HEK293 (cell line): ENCODE data around the gene GREB1L.

ENCODE experiments used
- OVOL3 ChIP-seq: fragments of 450-650 bp; formaldehyde crosslinking; IDR thresholded peaks from 2 replicates; pipeline ENCODE4 v1.5.1; 2016; ENCODE audit warnings: missing biosample characterization, missing genetic modification characterization
- ZFP3 ChIP-seq: fragments of 450-650 bp; formaldehyde crosslinking; IDR thresholded peaks from 2 replicates; pipeline ENCODE4 v1.5.1; 2016; ENCODE audit warnings: low read depth, missing biosample characterization, missing genetic modification characterization
- ZNF138 ChIP-seq: fragments of 450-650 bp; formaldehyde crosslinking; IDR thresholded peaks from 2 replicates; pipeline ENCODE4 v1.5.1; 2016; ENCODE audit warnings: missing biosample characterization, missing genetic modification characterization, borderline replicate concordance
- TF ChIP-seq, protein P1 (sequence below): fragments of 450-650 bp; formaldehyde crosslinking; IDR thresholded peaks from 2 replicates; pipeline ENCODE4 v1.5.1; 2016; ENCODE audit warnings: missing biosample characterization, missing genetic modification characterization
- TF ChIP-seq, protein P2 (sequence below): fragments of 450-650 bp; formaldehyde crosslinking; IDR thresholded peaks from 2 replicates; pipeline ENCODE4 v1.5.1; 2016; ENCODE audit warnings: missing biosample characterization, missing genetic modification characterization

DNA sequence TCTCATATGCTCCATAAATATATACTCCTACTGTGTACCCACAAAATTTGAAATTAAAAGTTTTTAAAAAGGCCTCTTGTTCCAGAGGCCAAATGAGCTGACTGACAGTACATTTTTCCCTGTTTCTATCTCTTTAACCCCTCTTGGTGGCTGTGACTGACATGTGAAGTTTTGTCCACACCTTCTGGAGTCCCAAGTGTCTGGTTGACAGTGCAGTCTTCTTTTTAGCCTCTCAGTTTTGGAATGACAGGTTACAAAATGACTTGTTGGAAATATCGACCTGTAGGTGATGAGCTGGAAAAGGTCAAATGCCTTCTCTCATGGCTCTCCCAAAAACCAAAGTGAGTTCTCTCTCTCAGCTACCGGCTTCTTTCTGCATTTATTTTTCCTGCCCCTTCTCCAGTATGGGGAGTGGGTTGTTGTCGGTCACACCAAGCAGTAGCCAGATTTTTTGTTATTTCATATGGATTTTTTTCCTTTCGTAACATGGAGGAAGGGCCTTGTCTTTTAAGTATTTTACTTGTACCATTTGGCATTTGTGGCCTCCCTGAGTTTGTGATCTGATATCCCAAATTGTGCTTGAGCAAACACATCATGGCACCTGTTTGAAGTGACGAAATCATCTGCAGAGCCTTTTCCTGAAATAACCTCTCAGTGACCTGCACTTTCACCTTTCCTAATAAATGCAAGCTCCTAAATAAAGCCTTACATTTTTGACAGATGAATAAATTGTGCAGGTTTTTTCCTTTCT lies 214.6 kb downstream of the GREB1L start:
- TF ChIP-seq OVOL3 (tag by site-specific recombination) (no peak), ZNF138 (no peak), ZFP3 (tag by site-specific recombination) (no peak)
- TF ChIP-seq, protein P1, sequence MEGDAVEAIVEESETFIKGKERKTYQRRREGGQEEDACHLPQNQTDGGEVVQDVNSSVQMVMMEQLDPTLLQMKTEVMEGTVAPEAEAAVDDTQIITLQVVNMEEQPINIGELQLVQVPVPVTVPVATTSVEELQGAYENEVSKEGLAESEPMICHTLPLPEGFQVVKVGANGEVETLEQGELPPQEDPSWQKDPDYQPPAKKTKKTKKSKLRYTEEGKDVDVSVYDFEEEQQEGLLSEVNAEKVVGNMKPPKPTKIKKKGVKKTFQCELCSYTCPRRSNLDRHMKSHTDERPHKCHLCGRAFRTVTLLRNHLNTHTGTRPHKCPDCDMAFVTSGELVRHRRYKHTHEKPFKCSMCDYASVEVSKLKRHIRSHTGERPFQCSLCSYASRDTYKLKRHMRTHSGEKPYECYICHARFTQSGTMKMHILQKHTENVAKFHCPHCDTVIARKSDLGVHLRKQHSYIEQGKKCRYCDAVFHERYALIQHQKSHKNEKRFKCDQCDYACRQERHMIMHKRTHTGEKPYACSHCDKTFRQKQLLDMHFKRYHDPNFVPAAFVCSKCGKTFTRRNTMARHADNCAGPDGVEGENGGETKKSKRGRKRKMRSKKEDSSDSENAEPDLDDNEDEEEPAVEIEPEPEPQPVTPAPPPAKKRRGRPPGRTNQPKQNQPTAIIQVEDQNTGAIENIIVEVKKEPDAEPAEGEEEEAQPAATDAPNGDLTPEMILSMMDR (tag by site-specific recombination), result no peak
- TF ChIP-seq, protein P2, sequence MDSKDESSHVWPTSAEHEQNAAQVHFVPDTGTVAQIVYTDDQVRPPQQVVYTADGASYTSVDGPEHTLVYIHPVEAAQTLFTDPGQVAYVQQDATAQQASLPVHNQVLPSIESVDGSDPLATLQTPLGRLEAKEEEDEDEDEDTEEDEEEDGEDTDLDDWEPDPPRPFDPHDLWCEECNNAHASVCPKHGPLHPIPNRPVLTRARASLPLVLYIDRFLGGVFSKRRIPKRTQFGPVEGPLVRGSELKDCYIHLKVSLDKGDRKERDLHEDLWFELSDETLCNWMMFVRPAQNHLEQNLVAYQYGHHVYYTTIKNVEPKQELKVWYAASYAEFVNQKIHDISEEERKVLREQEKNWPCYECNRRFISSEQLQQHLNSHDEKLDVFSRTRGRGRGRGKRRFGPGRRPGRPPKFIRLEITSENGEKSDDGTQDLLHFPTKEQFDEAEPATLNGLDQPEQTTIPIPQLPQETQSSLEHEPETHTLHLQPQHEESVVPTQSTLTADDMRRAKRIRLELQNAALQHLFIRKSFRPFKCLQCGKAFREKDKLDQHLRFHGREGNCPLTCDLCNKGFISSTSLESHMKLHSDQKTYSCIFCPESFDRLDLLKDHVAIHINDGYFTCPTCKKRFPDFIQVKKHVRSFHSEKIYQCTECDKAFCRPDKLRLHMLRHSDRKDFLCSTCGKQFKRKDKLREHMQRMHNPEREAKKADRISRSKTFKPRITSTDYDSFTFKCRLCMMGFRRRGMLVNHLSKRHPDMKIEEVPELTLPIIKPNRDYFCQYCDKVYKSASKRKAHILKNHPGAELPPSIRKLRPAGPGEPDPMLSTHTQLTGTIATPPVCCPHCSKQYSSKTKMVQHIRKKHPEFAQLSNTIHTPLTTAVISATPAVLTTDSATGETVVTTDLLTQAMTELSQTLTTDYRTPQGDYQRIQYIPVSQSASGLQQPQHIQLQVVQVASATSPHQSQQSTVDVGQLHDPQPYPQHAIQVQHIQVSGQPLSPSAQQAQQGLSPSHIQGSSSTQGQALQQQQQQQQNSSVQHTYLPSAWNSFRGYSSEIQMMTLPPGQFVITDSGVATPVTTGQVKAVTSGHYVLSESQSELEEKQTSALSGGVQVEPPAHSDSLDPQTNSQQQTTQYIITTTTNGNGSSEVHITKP, result no peak
